NT2/D1 (cell line): ENCODE measurements around the gene TOP3A.

ENCODE experiments used
- DNase-seq: peaks from one replicate; pipeline ENCODE4 v3.0.0-alpha.2; 2011; ENCODE audit warnings: low read depth, low spot score
- H3K27me3 ChIP-seq: 2 replicates; pipeline ENCODE4 v1.6.0; 2011; ENCODE audit warnings: mild to moderate bottlenecking; ENCODE audit not compliant: insufficient read length, insufficient read depth
- H3K36me3 ChIP-seq: 2 replicates; pipeline ENCODE4 v1.6.1; 2011; ENCODE audit warnings: mild to moderate bottlenecking, low read length, mixed read lengths; ENCODE audit not compliant: insufficient read depth, insufficient read length
- H3K4me1 ChIP-seq: 2 replicates; pipeline ENCODE4 v1.5.1; 2011; ENCODE audit not compliant: insufficient read depth, insufficient read length
- H3K4me3 ChIP-seq: 2 replicates; pipeline ENCODE4 v1.5.1; 2011; ENCODE audit warnings: low read depth; ENCODE audit not compliant: insufficient read length
- H3K9ac ChIP-seq: 2 replicates; pipeline ENCODE4 v1.6.0; 2011; ENCODE audit warnings: low read depth; ENCODE audit not compliant: insufficient read length
- H3K9me3 ChIP-seq: 2 replicates; pipeline ENCODE4 v1.5.1; 2011; ENCODE audit warnings: mild to moderate bottlenecking, low read length; ENCODE audit not compliant: insufficient read depth
- SUZ12 ChIP-seq: IDR thresholded peaks from 2 replicates; pipeline ENCODE4 v1.6.1; 2011; ENCODE audit not compliant: insufficient read length, insufficient read depth; ENCODE audit errors: extremely low read depth
- YY1 ChIP-seq: IDR thresholded peaks from 2 replicates; pipeline ENCODE4 v1.6.1; 2011; ENCODE audit not compliant: insufficient read length, insufficient read depth
- ZNF274 ChIP-seq: IDR thresholded peaks from 2 replicates; pipeline ENCODE4 v1.6.1; 2011; ENCODE audit warnings: mild to moderate bottlenecking, low read depth, low read length

TOP3A gene

GRCh38 chr17:18250708-18251107 is 64.1 kb downstream of the TOP3A start:
- Histone ChIP-seq H3K9ac (no peak overlapping the region), H3K27me3 (no peaks in the 10 kb centered on the region), H3K4me3 (no peak overlapping the region), H3K4me1 (peaks cover 2% of the 10 kb centered on the region), H3K9me3 (no peaks in the 10 kb centered on the region), H3K36me3 (peaks cover 88% of the 10 kb centered on the region)
- DNase-seq, result no peak
- TF ChIP-seq YY1 (no peak), ZNF274 (no peak), SUZ12 (no peak)

GRCh38 chr17:18250259-18250658 is 64.5 kb downstream of the TOP3A start:
- no peak for DNase-seq

GRCh38 chr17:18248811-18249210 is 66.0 kb downstream of the TOP3A start:
- Histone ChIP-seq H3K36me3 (peaks cover 82% of the 10 kb centered on the region), H3K9me3 (no peaks in the 10 kb centered on the region)
- TF ChIP-seq ZNF274 (no peak), SUZ12 (no peak), YY1 (no peak)

More at GRCh38 chr17:18250259-18250658, 64.5 kb downstream of the TOP3A start:
- Histone ChIP-seq H3K9ac (no peak overlapping the region), H3K36me3 (peaks cover 88% of the 10 kb centered on the region), H3K4me1 (peaks cover 2% of the 10 kb centered on the region), H3K9me3 (no peaks in the 10 kb centered on the region), H3K4me3 (no peak overlapping the region), H3K27me3 (no peaks in the 10 kb centered on the region)
- TF ChIP-seq YY1, result no peak
- TF ChIP-seq SUZ12, result no peak
- TF ChIP-seq ZNF274, result no peak

GRCh38 chr17:18248300-18248731 is 66.5 kb downstream of the TOP3A start:
- no peak for DNase-seq
- Histone ChIP-seq H3K36me3 (peaks cover 82% of the 10 kb centered on the region), H3K9ac (no peak overlapping the region), H3K4me3 (no peak overlapping the region), H3K9me3 (no peaks in the 10 kb centered on the region), H3K27me3 (no peaks in the 10 kb centered on the region), H3K4me1 (peaks cover 2% of the 10 kb centered on the region)
- TF ChIP-seq ZNF274 (no peak), YY1 (no peak), SUZ12 (no peak)

More at GRCh38 chr17:18248811-18249210, 66.0 kb downstream of the TOP3A start:
- Histone ChIP-seq H3K9ac (no peak overlapping the region), H3K27me3 (no peaks in the 10 kb centered on the region), H3K4me1 (peaks cover 2% of the 10 kb centered on the region), H3K4me3 (no peak overlapping the region)
- no peak for DNase-seq

- peaks cover 2% of the 10 kb centered on the region for H3K4me1 ChIP-seq
- peak overlapping the region; percentile 16 for H3K9ac ChIP-seq
- H3K36me3 ChIP-seq, result peaks cover 81% of the 10 kb centered on the region
- H3K4me3 ChIP-seq, result no peak overlapping the region
- DNase-seq, result no peak
- no peaks in the 10 kb centered on the region for H3K27me3 ChIP-seq
- no peak for TF ChIP-seq ZNF274
- no peak for TF ChIP-seq SUZ12
- TF ChIP-seq YY1, result no peak
- H3K9me3 ChIP-seq, result no peaks in the 10 kb centered on the region
Observed at GRCh38 chr17:18247613-18248001, 67.2 kb downstream of the TOP3A start.

- Histone ChIP-seq H3K36me3 (peaks cover 81% of the 10 kb centered on the region), H3K4me1 (peaks cover 2% of the 10 kb centered on the region), H3K4me3 (no peak overlapping the region), H3K9ac (peak overlapping the region; percentile 16), H3K27me3 (no peaks in the 10 kb centered on the region), H3K9me3 (no peaks in the 10 kb centered on the region)
- TF ChIP-seq SUZ12, result no peak
- no peak for TF ChIP-seq YY1
- no peak for TF ChIP-seq ZNF274
- no peak for DNase-seq
Observed at GRCh38 chr17:18246880-18247612, 67.7 kb downstream of the TOP3A start.

GRCh38 chr17:18246109-18246725 is 68.6 kb downstream of the TOP3A start:
- TF ChIP-seq ZNF274 (no peak), YY1 (no peak), SUZ12 (no peak)
- H3K36me3 ChIP-seq, result peaks cover 81% of the 10 kb centered on the region
- no peak overlapping the region for H3K4me3 ChIP-seq

More at GRCh38 chr17:18246109-18246725, 68.6 kb downstream of the TOP3A start:
- DNase-seq, result no peak
- Histone ChIP-seq H3K4me1 (peaks cover 2% of the 10 kb centered on the region), H3K27me3 (no peaks in the 10 kb centered on the region), H3K9ac (no peak overlapping the region), H3K9me3 (no peaks in the 10 kb centered on the region)
